Neural progenitor cell (in vitro differentiated cells): Measurements from ENCODE around the gene C10orf105. TPM values are rescaled to one million over a fixed set of nuclear protein-coding genes. Genes with fewer than 3 reads are reported as not detected.

Experiments
- DNase-seq: peaks from one replicate; pipeline ENCODE4 v3.0.0-alpha.2; 2016; ENCODE audit warnings: low spot score
- H2AFZ ChIP-seq: fragments of 200-600 bp; sonication (generic); replicated peaks from 2 replicates; pipeline ENCODE4 v1.6.1; 2016; ENCODE audit warnings: antibody characterized with exemption
- H3F3A ChIP-seq: fragments of 200-600 bp; sonication (generic); 2 replicates; pipeline ENCODE4 v1.6.1; 2016; ENCODE audit warnings: antibody characterized with exemption, low read depth
- H3K27ac ChIP-seq: fragments of 200-600 bp; sonication (generic); 2 replicates; pipeline ENCODE4 v1.5.1; 2016; ENCODE audit warnings: mild to moderate bottlenecking
- H3K27me3 ChIP-seq: fragments of 200-600 bp; sonication (generic); 2 replicates; pipeline ENCODE4 v1.6.1; 2016; ENCODE audit warnings: mild to moderate bottlenecking, moderate library complexity
- H3K36me3 ChIP-seq: fragments of 200-600 bp; sonication (generic); 2 replicates; pipeline ENCODE4 v1.5.1; 2016
- H3K4me1 ChIP-seq: fragments of 200-600 bp; sonication (generic); 2 replicates; pipeline ENCODE4 v1.6.1; 2016; ENCODE audit warnings: mixed run types
- H3K4me2 ChIP-seq: fragments of 200-600 bp; sonication (generic); 2 replicates; pipeline ENCODE4 v1.6.1; 2016
- H3K4me3 ChIP-seq: fragments of 200-600 bp; sonication (generic); 2 replicates; pipeline ENCODE4 v1.5.1; 2016
- H3K79me2 ChIP-seq: fragments of 200-600 bp; sonication (generic); 2 replicates; pipeline ENCODE4 v1.6.1; 2016; ENCODE audit warnings: low read depth
- H3K9ac ChIP-seq: fragments of 200-600 bp; sonication (generic); 2 replicates; pipeline ENCODE4 v1.6.1; 2016
- H3K9me3 ChIP-seq: fragments of 200-600 bp; sonication (generic); 2 replicates; pipeline ENCODE4 v1.5.1; 2016; ENCODE audit warnings: low read depth
- H4K20me1 ChIP-seq: fragments of 200-600 bp; sonication (generic); 2 replicates; pipeline ENCODE4 v1.6.1; 2016; ENCODE audit warnings: low read depth
- H3K27ac Mint-ChIP-seq: 3 replicates; pipeline ENCODE4 v1.8.0; 2021; ENCODE audit warnings: mixed read lengths
- H3K27me3 Mint-ChIP-seq: 2 replicates; pipeline ENCODE4 v1.8.0; 2022; ENCODE audit warnings: low read depth, mild to moderate bottlenecking, inconsistent platforms, moderate library complexity, mixed read lengths; ENCODE audit not compliant: insufficient read depth
- H3K36me3 Mint-ChIP-seq: 3 replicates; pipeline ENCODE4 v1.8.0; 2021; ENCODE audit warnings: mixed read lengths
- H3K4me1 Mint-ChIP-seq: 3 replicates; pipeline ENCODE4 v1.8.0; 2021; ENCODE audit warnings: mixed read lengths
- H3K4me3 Mint-ChIP-seq: 3 replicates; pipeline ENCODE4 v1.8.0; 2021; ENCODE audit warnings: mild to moderate bottlenecking, moderate library complexity, mixed read lengths
- H3K9me3 Mint-ChIP-seq: 3 replicates; pipeline ENCODE4 v1.8.0; 2020; ENCODE audit warnings: mixed read lengths
- CTCF ChIP-seq: fragments of 200-600 bp; sonication (generic); IDR thresholded peaks from 2 replicates; pipeline ENCODE4 v1.5.1; 2017; ENCODE audit warnings: antibody characterized with exemption, mild to moderate bottlenecking
- EZH2 ChIP-seq: fragments of 200-600 bp; sonication (generic); IDR thresholded peaks from 2 replicates; pipeline ENCODE4 v1.6.1; 2017; ENCODE audit warnings: antibody characterized with exemption, mild to moderate bottlenecking, moderate library complexity
- EZH2phosphoT487 ChIP-seq: fragments of 200-600 bp; sonication (generic); IDR thresholded peaks from 2 replicates; pipeline ENCODE4 v1.6.1; 2017; ENCODE audit warnings: antibody characterized with exemption
- total RNA-seq: library from RNA; depleted of rRNA; stranded (reverse); fragments of >200 nt; gene quantifications from 2 replicates; pipeline ENCODE4 v1.2.3, GENCODE V29; 2015; ENCODE audit warnings: low replicate concordance

The C10orf105 gene
- total RNA-seq, 1 donor from 2014 or later, result 0.39 TPM

- Histone ChIP-seq H3K9ac (no peak overlapping the region), H4K20me1 (no peaks in the 10 kb centered on the region), H3K27ac (no peak overlapping the region), H3K4me2 (peak overlapping the region; percentile 61), H3K36me3 (no peaks in the 10 kb centered on the region), H2AFZ (no peak overlapping the region), H3K4me3 (no peak overlapping the region), H3K79me2 (no peaks in the 10 kb centered on the region), H3F3A (peaks cover 4% of the 10 kb centered on the region), H3K4me1 (peaks cover 19% of the 10 kb centered on the region), H3K27me3 (no peaks in the 10 kb centered on the region), H3K9me3 (no peaks in the 10 kb centered on the region)
- peaks cover 13% of the 10 kb centered on the region for H3K27me3 Mint-ChIP-seq
- TF ChIP-seq CTCF (no peak), EZH2 (no peak), EZH2phosphoT487 (no peak)
- DNase-seq, result peak; percentile 25
- peaks cover 36% of the 10 kb centered on the region for H3K4me1 Mint-ChIP-seq
- peak overlapping the region; percentile 58 for H3K4me3 Mint-ChIP-seq
- peaks cover 4% of the 10 kb centered on the region for H3K9me3 Mint-ChIP-seq
- peaks cover 3% of the 10 kb centered on the region for H3K36me3 Mint-ChIP-seq
- H3K27ac Mint-ChIP-seq, result peak overlapping the region; percentile 79
Observed at GRCh38 chr10:71685554-71686232, 33.9 kb downstream of the C10orf105 start.

GRCh38 chr10:71684356-71685173 is 35.0 kb downstream of the C10orf105 start:
- H3K79me2 ChIP-seq, result no peaks in the 10 kb centered on the region
- H4K20me1 ChIP-seq, result no peaks in the 10 kb centered on the region
- no peak overlapping the region for H3K9ac ChIP-seq
- Mint-ChIP-seq H3K27ac (peak overlapping the region; percentile 76), H3K4me1 (peaks cover 36% of the 10 kb centered on the region), H3K4me3 (no peak overlapping the region), H3K36me3 (peaks cover 3% of the 10 kb centered on the region), H3K27me3 (peaks cover 13% of the 10 kb centered on the region), H3K9me3 (peaks cover 4% of the 10 kb centered on the region)
- DNase-seq, result no peak
- no peak overlapping the region for H3K4me2 ChIP-seq
- no peaks in the 10 kb centered on the region for H3K36me3 ChIP-seq
- H2AFZ ChIP-seq, result no peak overlapping the region
- no peaks in the 10 kb centered on the region for H3K27me3 ChIP-seq
- no peaks in the 10 kb centered on the region for H3K9me3 ChIP-seq
- no peak overlapping the region for H3K27ac ChIP-seq
- peaks cover 19% of the 10 kb centered on the region for H3K4me1 ChIP-seq
- TF ChIP-seq EZH2, result no peak
- no peak for TF ChIP-seq EZH2phosphoT487
- no peak for TF ChIP-seq CTCF
- no peak overlapping the region for H3K4me3 ChIP-seq
- H3F3A ChIP-seq, result peaks cover 4% of the 10 kb centered on the region

- H3K4me3 ChIP-seq, result no peak overlapping the region
- H3K9me3 Mint-ChIP-seq, result peaks cover 4% of the 10 kb centered on the region
Observed at GRCh38 chr10:71683301-71683700, 36.3 kb downstream of the C10orf105 start.

More at GRCh38 chr10:71683301-71683700, 36.3 kb downstream of the C10orf105 start:
- Histone ChIP-seq H3K4me1 (peaks cover 19% of the 10 kb centered on the region), H3K79me2 (no peaks in the 10 kb centered on the region), H4K20me1 (no peaks in the 10 kb centered on the region), H3K27ac (no peak overlapping the region), H3K36me3 (no peaks in the 10 kb centered on the region), H3K27me3 (no peaks in the 10 kb centered on the region), H3F3A (peaks cover 4% of the 10 kb centered on the region), H3K9ac (no peak overlapping the region), H3K4me2 (no peak overlapping the region), H3K9me3 (no peaks in the 10 kb centered on the region), H2AFZ (no peak overlapping the region)
- H3K4me1 Mint-ChIP-seq, result peaks cover 36% of the 10 kb centered on the region
- H3K27ac Mint-ChIP-seq, result no peak overlapping the region
- peaks cover 3% of the 10 kb centered on the region for H3K36me3 Mint-ChIP-seq
- peaks cover 13% of the 10 kb centered on the region for H3K27me3 Mint-ChIP-seq
- DNase-seq, result no peak
- TF ChIP-seq EZH2phosphoT487 (no peak), CTCF (no peak), EZH2 (no peak)
- no peak overlapping the region for H3K4me3 Mint-ChIP-seq
